ENCODE measurements around the gene ZDHHC20. TPM values are rescaled to one million over a fixed set of nuclear protein-coding genes. Genes with fewer than 3 reads are reported as not detected.

The ZDHHC20 gene
- total RNA-seq, 4 donors from 2014 or later, result 48.2 to 92.9 (median 69.5) TPM

GRCh38 chr13:21362741-21363140, 96.4 kb downstream of the ZDHHC20 start:
- no peak for DNase-seq (ENCODE audit: low spot score in 2 of 2)
- H3K4me3 ChIP-seq, result no peak overlapping the region
- H3K4me1 ChIP-seq, result no peaks in the 10 kb centered on the region
- H3K36me3 ChIP-seq, result no peaks in the 10 kb centered on the region
- WGBS, result 93% methylated on average over 4 of the region's 4 CpGs
- H3K27ac ChIP-seq, result no peak overlapping the region
- peaks cover 5% of the 10 kb centered on the region for H3K9me3 ChIP-seq
- TF ChIP-seq EP300 (IDR thresholded peaks at IDR 0.05) (no peak), POLR2A (IDR thresholded peaks at IDR 0.05) (no peak), CTCF (IDR thresholded peaks at IDR 0.05) (no peak), POLR2AphosphoS5 (IDR thresholded peaks at IDR 0.05) (no peak)
- H3K27me3 ChIP-seq, result no peaks in the 10 kb centered on the region

GRCh38 chr13:21361706-21362105, 97.4 kb downstream of the ZDHHC20 start:
- Histone ChIP-seq H3K36me3 (no peaks in the 10 kb centered on the region), H3K4me1 (no peaks in the 10 kb centered on the region), H3K9me3 (peaks cover 5% of the 10 kb centered on the region), H3K27ac (no peak overlapping the region), H3K4me3 (no peak overlapping the region), H3K27me3 (no peaks in the 10 kb centered on the region)
- no peak for DNase-seq (ENCODE audit: low spot score in 2 of 2)
- TF ChIP-seq POLR2AphosphoS5 (IDR thresholded peaks at IDR 0.05), result no peak
- TF ChIP-seq EP300 (IDR thresholded peaks at IDR 0.05), result no peak
- TF ChIP-seq POLR2A (IDR thresholded peaks at IDR 0.05), result no peak
- TF ChIP-seq CTCF (IDR thresholded peaks at IDR 0.05), result no peak
- WGBS, result 95% methylated on average over 3 of the region's 3 CpGs

- 86% methylated on average over 7 of the region's 7 CpGs for WGBS
- no peaks in the 10 kb centered on the region for H3K36me3 ChIP-seq
- H3K27ac ChIP-seq, result no peak overlapping the region
- no peak for TF ChIP-seq POLR2A (IDR thresholded peaks at IDR 0.05)
- TF ChIP-seq CTCF (IDR thresholded peaks at IDR 0.05), result no peak
- H3K4me1 ChIP-seq, result no peaks in the 10 kb centered on the region
- DNase-seq (ENCODE audit: low spot score in 2 of 2), result no peak
- peaks cover 5% of the 10 kb centered on the region for H3K9me3 ChIP-seq
- H3K27me3 ChIP-seq, result no peaks in the 10 kb centered on the region
- no peak overlapping the region for H3K4me3 ChIP-seq
Observed at GRCh38 chr13:21361123-21361522, 98.0 kb downstream of the ZDHHC20 start.

- Histone ChIP-seq H3K4me1 (no peaks in the 10 kb centered on the region), H3K36me3 (no peaks in the 10 kb centered on the region), H3K9me3 (peaks cover 5% of the 10 kb centered on the region), H3K27ac (no peak overlapping the region), H3K27me3 (no peaks in the 10 kb centered on the region), H3K4me3 (no peak overlapping the region)
- TF ChIP-seq POLR2AphosphoS5 (IDR thresholded peaks at IDR 0.05) (no peak), CTCF (IDR thresholded peaks at IDR 0.05) (no peak), EP300 (IDR thresholded peaks at IDR 0.05) (no peak), POLR2A (IDR thresholded peaks at IDR 0.05) (no peak)
- 100% methylated on average over 3 of the region's 4 CpGs for WGBS
- DNase-seq (ENCODE audit: low spot score in 2 of 2), result no peak
Observed at GRCh38 chr13:21360463-21360862, 98.6 kb downstream of the ZDHHC20 start.

- no peaks in the 10 kb centered on the region for H3K4me1 ChIP-seq
- TF ChIP-seq POLR2AphosphoS5 (IDR thresholded peaks at IDR 0.05) (no peak), POLR2A (IDR thresholded peaks at IDR 0.05) (no peak)
- peaks cover 5% of the 10 kb centered on the region for H3K9me3 ChIP-seq
- DNase-seq (ENCODE audit: low spot score in 2 of 2), result no peak
- no peaks in the 10 kb centered on the region for H3K27me3 ChIP-seq
- no peaks in the 10 kb centered on the region for H3K36me3 ChIP-seq
- WGBS, result 83% methylated on average over 5 of the region's 5 CpGs
- H3K27ac ChIP-seq, result no peak overlapping the region
- no peak overlapping the region for H3K4me3 ChIP-seq
Observed at GRCh38 chr13:21359855-21360254, 99.2 kb downstream of the ZDHHC20 start.

- H3K4me3 ChIP-seq, result no peak overlapping the region
- WGBS, result 77% methylated on average over 3 of the region's 3 CpGs
Observed at GRCh38 chr13:21355304-21355703, 103.8 kb downstream of the ZDHHC20 start.

More at GRCh38 chr13:21355304-21355703, 103.8 kb downstream of the ZDHHC20 start:
- no peaks in the 10 kb centered on the region for H3K9me3 ChIP-seq
- H3K27ac ChIP-seq, result no peak overlapping the region
- no peak for DNase-seq (ENCODE audit: low spot score in 2 of 2)
- H3K27me3 ChIP-seq, result no peaks in the 10 kb centered on the region
- H3K36me3 ChIP-seq, result no peaks in the 10 kb centered on the region
- H3K4me1 ChIP-seq, result no peaks in the 10 kb centered on the region
- no peak for TF ChIP-seq POLR2AphosphoS5 (IDR thresholded peaks at IDR 0.05)
- no peak for TF ChIP-seq CTCF (IDR thresholded peaks at IDR 0.05)
- no peak for TF ChIP-seq EP300 (IDR thresholded peaks at IDR 0.05)
- TF ChIP-seq POLR2A (IDR thresholded peaks at IDR 0.05), result no peak
